Loucy (cell line): ENCODE measurements around the gene SLC36A2.

Experiments used
- H2AFZ ChIP-seq: fragments of 200-600 bp; sonication (generic); 2 replicates; pipeline ENCODE4 v1.6.0; 2016; ENCODE audit warnings: antibody characterized with exemption, mild to moderate bottlenecking, low read length, moderate library complexity
- H3F3A ChIP-seq: fragments of 200-600 bp; 2 replicates; pipeline ENCODE4 v1.6.0; 2016; ENCODE audit warnings: antibody characterized with exemption, low read depth, mild to moderate bottlenecking
- H3K27me3 ChIP-seq: fragments of 200-600 bp; sonication (generic); 2 replicates; pipeline ENCODE4 v1.6.1; 2014; ENCODE audit warnings: low read length, mild to moderate bottlenecking; ENCODE audit not compliant: insufficient read depth, poor library complexity, severe bottlenecking
- H3K36me3 ChIP-seq: fragments of 200-600 bp; sonication (generic); 2 replicates; pipeline ENCODE4 v1.6.1; 2016; ENCODE audit warnings: low read length; ENCODE audit not compliant: insufficient read depth
- H3K4me1 ChIP-seq: fragments of 200-600 bp; sonication (generic); 2 replicates; pipeline ENCODE4 v1.5.1; 2014; ENCODE audit warnings: low read length, mild to moderate bottlenecking; ENCODE audit not compliant: insufficient read depth, poor library complexity, severe bottlenecking
- H3K4me2 ChIP-seq: fragments of 200-600 bp; sonication (generic); 2 replicates; pipeline ENCODE4 v1.6.0; 2014; ENCODE audit warnings: antibody characterized with exemption, low read length, low read depth, mild to moderate bottlenecking; ENCODE audit not compliant: poor library complexity, severe bottlenecking
- H3K4me3 ChIP-seq: fragments of 200-600 bp; sonication (generic); 2 replicates; pipeline ENCODE4 v1.5.1; 2014; ENCODE audit warnings: low read length, mild to moderate bottlenecking, mixed read lengths; ENCODE audit not compliant: poor library complexity, severe bottlenecking
- H3K79me2 ChIP-seq: fragments of 200-600 bp; sonication (generic); 2 replicates; pipeline ENCODE4 v1.6.1; 2014; ENCODE audit warnings: low read length; ENCODE audit not compliant: insufficient read depth
- H3K9ac ChIP-seq: fragments of 200-600 bp; sonication (generic); 2 replicates; pipeline ENCODE4 v1.6.0; 2014; ENCODE audit warnings: mild to moderate bottlenecking, low read depth, low read length, moderate library complexity; ENCODE audit not compliant: poor library complexity, severe bottlenecking
- H3K9me2 ChIP-seq: fragments of 200-600 bp; sonication (generic); replicated peaks from 2 replicates; pipeline ENCODE4 v1.6.1; 2016; ENCODE audit warnings: low read depth, low read length, mixed read lengths
- H3K9me3 ChIP-seq: fragments of 200-600 bp; sonication (generic); 2 replicates; pipeline ENCODE4 v1.6.1; 2014; ENCODE audit warnings: mild to moderate bottlenecking, antibody characterized with exemption, low read length, low read depth; ENCODE audit not compliant: insufficient read depth
- H4K20me1 ChIP-seq: fragments of 200-600 bp; sonication (generic); 2 replicates; pipeline ENCODE4 v1.6.0; 2014; ENCODE audit warnings: antibody characterized with exemption, low read length, mild to moderate bottlenecking; ENCODE audit not compliant: insufficient read depth, poor library complexity, severe bottlenecking
- EZH2phosphoT487 ChIP-seq: fragments of 200-600 bp; IDR thresholded peaks from 2 replicates; pipeline ENCODE4 v1.6.1; 2018; ENCODE audit warnings: antibody characterized with exemption, mild to moderate bottlenecking, moderate library complexity, borderline replicate concordance
- TF ChIP-seq, protein P1 (sequence below): fragments of 200-600 bp; sonication (generic); conservative IDR thresholded peaks from 2 replicates; pipeline ENCODE4 v1.5.1; 2014; ENCODE audit warnings: mild to moderate bottlenecking, antibody characterized with exemption, low read length

Gene SLC36A2

DNA sequence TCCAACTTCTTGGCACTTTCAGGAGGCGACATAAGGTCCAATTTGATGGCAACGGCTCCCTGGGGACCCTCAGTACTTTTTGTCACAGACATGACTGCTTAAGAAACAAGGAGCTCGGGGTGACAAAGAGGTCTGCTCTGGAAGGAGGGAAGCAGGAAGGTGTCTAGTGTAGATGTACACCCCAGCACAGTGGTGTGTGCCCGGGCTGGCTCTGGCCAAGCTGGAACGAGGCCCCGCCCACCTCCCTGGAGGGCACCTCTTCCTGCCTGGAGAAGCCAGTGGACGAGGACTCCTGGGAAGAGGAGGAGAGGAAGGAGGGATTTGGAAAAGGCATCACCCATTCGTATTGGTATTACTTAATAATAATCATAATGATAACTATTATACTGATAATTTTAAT lies at the start of gene SLC36A2:
TSS of gene SLC36A2 (minus strand) at position 191 of the 400 bp plus-strand sequence. CDS start at position 92, 99 bp downstream.
- Histone ChIP-seq H3K4me2 (no peak within 1 kb of the TSS), H3K9ac (no peak within 1 kb of the TSS)

DNA sequence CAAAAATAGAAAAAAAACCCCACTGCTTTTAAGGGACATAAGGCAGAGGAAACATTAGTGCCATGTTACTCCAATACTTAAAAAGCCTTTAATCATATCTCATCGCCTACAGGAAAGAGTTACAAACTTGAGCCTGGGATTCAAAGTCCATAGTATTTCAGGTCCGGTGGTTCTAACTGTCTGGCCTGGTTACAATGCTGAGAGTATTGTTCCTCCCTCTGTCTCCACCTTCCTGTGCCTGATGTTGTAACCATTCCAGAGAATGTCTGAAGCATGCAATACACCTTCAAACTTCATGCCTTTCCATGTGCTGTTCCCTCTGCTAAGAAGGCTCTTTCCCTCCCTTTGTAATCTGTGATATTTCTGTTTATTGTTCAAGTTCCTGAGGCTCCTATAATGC lies 41.6 kb upstream of the SLC36A2 start:
- no peaks in the 10 kb centered on the region for H3K4me1 ChIP-seq
- H3K9me3 ChIP-seq: no peaks in the 10 kb centered on the region
- no peaks in the 10 kb centered on the region for H4K20me1 ChIP-seq
- H3K4me3 ChIP-seq: no peak overlapping the region
- no peaks in the 10 kb centered on the region for H3K79me2 ChIP-seq
- H3K36me3 ChIP-seq: no peaks in the 10 kb centered on the region
- TF ChIP-seq, protein P1, sequence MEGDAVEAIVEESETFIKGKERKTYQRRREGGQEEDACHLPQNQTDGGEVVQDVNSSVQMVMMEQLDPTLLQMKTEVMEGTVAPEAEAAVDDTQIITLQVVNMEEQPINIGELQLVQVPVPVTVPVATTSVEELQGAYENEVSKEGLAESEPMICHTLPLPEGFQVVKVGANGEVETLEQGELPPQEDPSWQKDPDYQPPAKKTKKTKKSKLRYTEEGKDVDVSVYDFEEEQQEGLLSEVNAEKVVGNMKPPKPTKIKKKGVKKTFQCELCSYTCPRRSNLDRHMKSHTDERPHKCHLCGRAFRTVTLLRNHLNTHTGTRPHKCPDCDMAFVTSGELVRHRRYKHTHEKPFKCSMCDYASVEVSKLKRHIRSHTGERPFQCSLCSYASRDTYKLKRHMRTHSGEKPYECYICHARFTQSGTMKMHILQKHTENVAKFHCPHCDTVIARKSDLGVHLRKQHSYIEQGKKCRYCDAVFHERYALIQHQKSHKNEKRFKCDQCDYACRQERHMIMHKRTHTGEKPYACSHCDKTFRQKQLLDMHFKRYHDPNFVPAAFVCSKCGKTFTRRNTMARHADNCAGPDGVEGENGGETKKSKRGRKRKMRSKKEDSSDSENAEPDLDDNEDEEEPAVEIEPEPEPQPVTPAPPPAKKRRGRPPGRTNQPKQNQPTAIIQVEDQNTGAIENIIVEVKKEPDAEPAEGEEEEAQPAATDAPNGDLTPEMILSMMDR: no peak
- TF ChIP-seq EZH2phosphoT487: no peak
- no peak overlapping the region for H3K4me2 ChIP-seq
- H3F3A ChIP-seq: no peaks in the 10 kb centered on the region
- H2AFZ ChIP-seq: no peak overlapping the region
- no peaks in the 10 kb centered on the region for H3K27me3 ChIP-seq
- H3K9me2 ChIP-seq: no peaks in the 10 kb centered on the region
- no peak overlapping the region for H3K9ac ChIP-seq

More for the DNA sequence above, at the start of gene SLC36A2:
- H3K36me3 ChIP-seq: no peaks in the 10 kb centered on the region
- no peaks in the 10 kb centered on the region for H4K20me1 ChIP-seq
- H3K79me2 ChIP-seq: no peaks in the 10 kb centered on the region
- H3K4me1 ChIP-seq: no peaks in the 10 kb centered on the region
- H3K9me2 ChIP-seq: no peaks in the 10 kb centered on the region
- TF ChIP-seq, protein P1: no peak
- H3K9me3 ChIP-seq: no peaks in the 10 kb centered on the region
- H3K27me3 ChIP-seq: no peaks in the 10 kb centered on the region
- no peak within 1 kb of the TSS for H2AFZ ChIP-seq
- no peaks in the 10 kb centered on the region for H3F3A ChIP-seq
- H3K4me3 ChIP-seq: no peak within 1 kb of the TSS

DNA sequence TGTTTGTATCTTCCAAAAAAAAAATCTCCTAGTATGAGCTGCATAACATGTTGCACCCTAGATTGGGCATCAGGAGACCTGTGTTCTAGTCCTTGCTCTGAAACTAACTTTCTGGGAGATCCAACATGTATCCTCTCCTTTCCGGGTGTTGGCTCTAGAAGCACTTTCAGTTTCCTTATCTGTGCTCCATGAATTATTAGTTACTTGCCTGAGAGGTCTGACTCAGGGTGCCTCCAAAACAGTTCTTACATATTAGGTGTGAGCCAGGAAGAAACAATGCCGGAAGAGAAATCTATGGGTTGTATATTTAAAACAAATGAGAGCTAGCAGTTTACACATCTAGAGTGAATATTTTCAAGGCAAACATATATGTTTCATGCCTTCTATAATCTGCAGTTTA lies 36.7 kb upstream of the SLC36A2 start:
- H3K4me1 ChIP-seq: no peaks in the 10 kb centered on the region
- H3K9me3 ChIP-seq: no peaks in the 10 kb centered on the region
- no peaks in the 10 kb centered on the region for H3K27me3 ChIP-seq
- H3K4me2 ChIP-seq: no peak overlapping the region
- H4K20me1 ChIP-seq: no peaks in the 10 kb centered on the region
- H2AFZ ChIP-seq: no peak overlapping the region
- H3K4me3 ChIP-seq: no peak overlapping the region
- no peaks in the 10 kb centered on the region for H3K36me3 ChIP-seq
- no peaks in the 10 kb centered on the region for H3K79me2 ChIP-seq
- H3K9me2 ChIP-seq: no peaks in the 10 kb centered on the region
- H3F3A ChIP-seq: no peaks in the 10 kb centered on the region
- no peak overlapping the region for H3K9ac ChIP-seq
- TF ChIP-seq, protein P1: no peak
- no peak for TF ChIP-seq EZH2phosphoT487
